HG02759 (cell line): ENCODE data around the gene TSPOAP1.

Source experiments
- ATAC-seq: cut with Tn5 transposase; IDR thresholded peaks from one replicate; pipeline ENCODE4 v1.9.1; 2021; ENCODE audit warnings: mild to moderate bottlenecking, moderate library complexity; ENCODE audit not compliant: unreplicated experiment

The TSPOAP1 gene

GRCh38 chr17:58363457-58364185, 35.0 kb upstream of the TSPOAP1 start:
- no peak for ATAC-seq

DNA sequence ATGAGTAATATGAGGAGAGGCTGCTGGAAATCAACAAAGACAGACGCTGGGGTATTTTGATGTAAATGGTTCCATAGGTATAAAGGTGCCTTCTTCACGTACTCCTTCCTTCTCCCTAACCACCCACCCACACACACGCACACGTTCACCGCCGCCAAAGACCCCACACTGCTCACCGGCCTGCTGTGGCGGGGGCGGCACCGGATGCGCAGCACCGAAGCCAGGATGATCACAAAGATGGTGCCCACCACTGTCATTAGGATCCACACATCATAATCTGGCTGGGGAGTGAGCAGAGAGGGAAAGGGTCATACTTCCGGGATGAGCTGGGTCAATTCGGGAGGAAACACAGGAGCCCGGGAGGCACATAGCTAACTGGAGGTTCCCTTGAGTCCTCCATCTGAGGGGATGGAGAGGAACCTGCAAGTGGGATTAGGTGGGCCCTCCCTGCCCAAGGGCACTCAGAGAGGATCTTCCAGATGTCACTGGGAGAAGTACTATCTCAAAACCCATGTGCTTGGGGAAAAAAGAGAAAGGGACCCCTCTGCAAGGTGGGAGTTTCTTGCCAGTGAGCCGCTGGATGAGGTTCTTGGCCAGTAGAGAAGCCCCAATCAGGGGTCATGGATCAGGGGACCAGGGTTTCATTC, 33.9 kb upstream of the TSPOAP1 start:
- ATAC-seq, result no peak

- no peak for ATAC-seq
Observed at GRCh38 chr17:58360296-58361063, 31.9 kb upstream of the TSPOAP1 start.

- ATAC-seq, result no peak
Observed at GRCh38 chr17:58358408-58359172, 30.0 kb upstream of the TSPOAP1 start.

DNA sequence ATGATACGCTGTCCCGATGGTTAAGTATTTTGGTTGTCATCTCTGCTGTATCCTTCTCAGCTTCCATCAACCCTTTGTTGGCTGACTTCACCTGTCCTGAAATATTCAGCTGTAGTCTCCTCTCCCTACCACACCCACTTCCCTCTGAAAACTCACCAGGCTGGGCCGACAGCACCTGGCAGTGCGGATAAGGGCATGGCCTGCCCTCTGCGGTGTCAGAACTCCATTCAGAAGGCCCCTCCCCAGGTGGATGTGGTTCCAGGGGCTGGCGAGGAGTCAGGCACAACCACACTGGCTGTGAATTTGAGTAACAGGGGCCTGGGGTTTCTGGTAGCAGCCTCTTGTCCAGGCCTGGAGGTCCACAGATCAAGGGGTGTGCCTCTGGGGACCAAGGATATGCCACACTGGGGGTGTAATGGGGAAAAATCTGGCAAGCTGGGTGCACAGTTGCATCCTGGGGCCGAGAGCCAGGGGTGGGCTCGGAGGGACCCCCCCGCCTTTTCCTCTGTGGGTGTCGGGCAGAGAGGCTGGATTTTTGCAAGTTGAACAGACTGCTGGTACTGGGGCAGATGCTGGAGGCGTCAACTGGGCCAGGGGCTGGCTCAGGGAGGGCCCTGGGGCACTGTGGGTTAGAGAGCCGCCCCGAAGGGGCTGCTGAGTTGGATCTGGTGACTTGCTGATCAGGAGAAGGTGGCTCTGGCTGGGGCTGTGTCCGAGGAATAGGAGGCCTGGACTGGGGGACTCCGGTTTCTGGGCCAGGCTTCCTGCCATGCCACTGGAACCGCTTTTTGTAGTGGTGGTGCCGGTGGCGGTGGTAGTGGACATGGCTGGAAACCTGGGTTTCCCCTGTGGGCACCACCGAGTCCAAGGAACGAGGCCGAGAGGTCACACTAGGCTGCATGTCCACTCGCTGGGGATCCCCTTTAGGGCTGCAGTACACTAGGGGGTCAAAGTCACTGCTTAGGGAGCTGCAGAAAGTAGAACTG, 29.0 kb upstream of the TSPOAP1 start:
- ATAC-seq, result no peak

DNA sequence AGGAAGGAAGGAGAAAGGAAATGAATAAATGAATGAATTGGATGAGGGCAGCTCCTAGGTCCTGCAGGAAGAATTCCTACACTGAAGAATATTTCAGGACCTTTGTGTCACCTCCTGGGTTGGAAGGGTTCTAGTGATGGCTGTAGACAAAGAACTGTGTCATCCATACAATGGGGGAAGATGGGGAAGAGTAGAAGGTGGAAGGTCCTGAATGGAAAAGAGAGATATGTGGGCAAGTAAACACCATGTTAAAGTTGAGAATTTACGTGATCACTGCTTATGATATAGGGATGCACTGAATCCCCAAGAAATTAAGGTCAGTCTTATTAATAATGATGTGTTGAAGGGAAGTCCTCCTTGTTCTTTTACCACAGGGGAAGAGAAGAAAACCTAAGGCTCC, 27.6 kb upstream of the TSPOAP1 start:
- no peak for ATAC-seq

- ATAC-seq, result no peak
Observed at GRCh38 chr17:58354541-58355216, 26.1 kb upstream of the TSPOAP1 start.

DNA sequence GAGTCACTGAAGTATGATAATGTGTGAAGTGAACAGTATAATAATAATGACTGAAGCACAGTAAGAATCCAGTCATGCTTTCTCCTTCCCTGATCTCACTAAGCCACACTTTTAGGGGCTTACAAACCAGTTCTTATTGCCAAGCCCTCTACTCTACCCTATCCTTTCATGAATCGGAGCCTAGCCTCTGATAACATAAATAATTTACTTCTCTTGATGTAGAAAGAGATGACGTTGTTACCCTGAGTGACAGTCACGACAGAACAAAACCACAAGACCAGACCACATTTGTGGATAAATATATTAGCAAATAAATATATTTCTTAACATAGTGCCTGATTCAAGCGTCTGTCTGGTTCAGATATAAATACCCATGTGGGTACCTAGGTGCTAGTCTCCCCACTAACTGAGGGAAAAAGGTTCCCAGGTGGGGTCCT, 24.8 kb upstream of the TSPOAP1 start:
- no peak for ATAC-seq

- no peak for ATAC-seq
Observed at GRCh38 chr17:58352596-58353388, 24.2 kb upstream of the TSPOAP1 start.

GRCh38 chr17:58351831-58352595, 23.4 kb upstream of the TSPOAP1 start, which contains the start of gene SUPT4H1:
Gene SUPT4H1, minus strand, starts transcription at chr17:58352201. Its CDS starts 66 bp downstream, at chr17:58352135.
- peak; percentile 94 for ATAC-seq

- ATAC-seq, result no peak
Observed at GRCh38 chr17:58351182-58351581, 22.6 kb upstream of the TSPOAP1 start.

GRCh38 chr17:58348038-58348437, 19.4 kb upstream of the TSPOAP1 start:
- no peak for ATAC-seq

- ATAC-seq, result no peak
Observed at GRCh38 chr17:58345500-58345899, 16.9 kb upstream of the TSPOAP1 start.

GRCh38 chr17:58344791-58345157, 16.2 kb upstream of the TSPOAP1 start:
- ATAC-seq, result peak; percentile 51

GRCh38 chr17:58344047-58344790, 15.6 kb upstream of the TSPOAP1 start:
- ATAC-seq, result peak; percentile 86

DNA sequence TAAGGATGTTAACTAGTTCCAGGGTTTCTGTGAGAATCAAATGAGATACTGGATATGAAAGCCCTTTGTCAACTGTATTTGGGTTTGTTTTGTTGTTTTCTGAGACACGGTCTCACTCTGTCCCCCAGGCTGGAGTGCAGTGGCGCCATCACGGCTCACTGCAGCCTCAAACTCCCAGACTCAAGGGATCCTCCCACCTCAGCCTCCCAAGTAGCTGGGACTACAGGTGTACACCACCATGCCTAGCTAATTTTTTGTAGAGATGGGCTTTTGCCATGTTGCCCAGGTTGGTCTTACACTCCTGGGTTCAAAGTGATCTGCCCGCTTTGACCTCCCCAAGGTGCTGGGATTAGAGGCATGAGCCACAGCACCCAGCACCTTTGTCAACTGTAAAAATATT, 14.5 kb upstream of the TSPOAP1 start:
- ATAC-seq, result no peak

DNA sequence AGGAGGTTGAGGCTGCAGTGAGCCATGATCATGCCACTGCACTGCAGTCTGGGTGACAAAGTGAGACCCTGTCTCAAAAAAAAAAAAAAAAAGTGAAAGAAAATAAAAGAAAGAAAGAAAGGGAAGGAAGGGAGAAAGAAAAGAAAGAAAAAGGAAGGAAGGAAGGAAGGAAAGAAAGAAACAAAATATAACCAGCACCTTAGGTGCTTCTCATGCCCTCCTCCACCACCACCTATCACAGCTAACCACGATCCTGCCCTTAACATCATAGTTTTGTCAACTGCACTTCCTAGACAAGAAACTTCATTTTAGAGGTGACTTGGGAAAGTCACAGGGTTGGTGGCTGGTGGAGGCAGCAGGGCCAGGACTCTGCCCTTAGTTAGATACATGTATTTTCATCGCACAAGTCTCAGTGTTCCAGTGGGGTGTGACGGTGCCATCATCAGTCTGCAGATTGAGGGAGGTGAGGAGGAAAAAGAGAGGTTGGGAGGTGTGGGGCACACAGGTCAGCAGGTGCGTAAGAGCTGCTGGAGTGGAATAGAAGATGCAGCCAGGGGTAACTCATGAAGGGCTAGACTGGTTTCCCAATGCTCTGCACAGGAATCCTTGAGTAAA, 13.4 kb upstream of the TSPOAP1 start:
- no peak for ATAC-seq
